Urothelium cell line (cell line): ENCODE data around the gene CST3.
A peak's percentile ranks its signal among the peaks of the same experiment; 100 is the strongest.
"Not testable (repeated sequence)": the region's sequence is repeated elsewhere in the genome, so short reads cannot be mapped to it uniquely, and the experiment has no call there.

ENCODE experiments used
- DNase-seq: peaks from one replicate; pipeline ENCODE4 v3.0.0; 2011; ENCODE audit warnings: low spot score, mixed read lengths
- FAIRE-seq: peaks from 2 replicates; lab custom pipeline; 2011; peaks lifted over from hg19 to GRCh38; lab: Jason Lieb, UNC

CST3 gene

GRCh38 chr20:23629542-23630391 lies 8.0 kb downstream of the CST3 start:
- no peak for DNase-seq
- FAIRE-seq = no peak

GRCh38 chr20:23629017-23629541 lies 8.7 kb downstream of the CST3 start:
- FAIRE-seq (no peak), DNase-seq (peak; percentile 81)

GRCh38 chr20:23628402-23629016 lies 9.2 kb downstream of the CST3 start:
- no peak for DNase-seq
- no peak for FAIRE-seq

DNA sequence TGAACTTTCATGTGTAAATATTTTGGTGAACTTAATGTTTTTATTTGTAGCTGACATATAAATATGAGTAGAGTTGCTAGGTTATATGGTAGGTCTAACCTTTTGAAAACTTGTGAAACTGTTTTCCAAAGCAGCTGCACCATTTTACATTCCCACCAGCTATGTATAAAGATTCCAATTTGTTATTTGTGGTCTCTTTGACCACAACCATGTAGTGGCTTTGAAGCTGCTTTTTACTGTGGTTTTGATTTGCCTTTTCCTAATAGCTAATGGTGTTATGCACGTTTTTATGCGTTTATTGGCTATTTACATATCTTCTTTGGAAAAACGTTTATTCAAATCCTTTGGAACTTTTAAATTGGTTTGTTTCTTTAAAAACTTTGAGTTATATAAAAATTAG lies 10.3 kb downstream of the CST3 start:
- FAIRE-seq (no peak), DNase-seq (no peak)

- FAIRE-seq = no peak
These were observed 11.6 kb downstream of the CST3 start for GRCh38 chr20:23626040-23626620.

DNA sequence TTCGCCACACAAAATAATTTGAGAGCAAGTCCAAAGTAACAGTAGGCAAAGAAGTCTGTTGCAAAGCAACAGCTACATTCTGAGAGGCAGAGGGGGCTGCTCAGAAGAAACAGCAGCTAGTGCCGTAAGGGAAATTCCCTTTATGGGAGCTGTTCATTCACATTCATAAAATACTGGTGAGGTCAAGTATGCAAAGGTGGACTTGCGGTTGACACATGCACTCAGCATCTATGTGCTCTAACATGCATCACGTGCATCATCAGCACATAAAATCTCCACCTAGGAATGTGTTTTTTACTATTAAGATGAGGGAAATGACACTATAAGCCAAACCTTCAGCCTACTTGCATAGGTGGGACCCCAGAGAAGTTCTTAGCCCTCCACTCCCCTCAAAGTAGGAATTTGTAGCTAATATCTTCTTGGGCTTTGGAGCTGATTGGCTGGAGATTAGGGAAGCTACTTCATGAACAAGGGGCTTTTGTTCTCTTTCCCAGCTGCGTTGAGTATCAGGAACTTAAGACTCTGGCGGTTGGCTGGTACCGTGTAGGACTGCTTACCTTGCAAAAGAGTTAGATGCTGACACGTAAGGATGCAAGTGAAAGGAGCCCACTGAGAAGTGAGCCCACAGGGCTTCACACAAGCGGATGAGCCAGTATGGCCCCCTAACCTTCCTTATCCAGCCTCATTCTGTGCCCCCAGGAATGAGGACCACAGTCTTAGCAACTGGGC lies 12.4 kb downstream of the CST3 start:
- DNase-seq = no peak
- no peak for FAIRE-seq

More at GRCh38 chr20:23626040-23626620, 11.6 kb downstream of the CST3 start:
- DNase-seq = no peak

GRCh38 chr20:23624324-23624691 lies 13.4 kb downstream of the CST3 start:
- FAIRE-seq (no peak), DNase-seq (no peak)

DNA sequence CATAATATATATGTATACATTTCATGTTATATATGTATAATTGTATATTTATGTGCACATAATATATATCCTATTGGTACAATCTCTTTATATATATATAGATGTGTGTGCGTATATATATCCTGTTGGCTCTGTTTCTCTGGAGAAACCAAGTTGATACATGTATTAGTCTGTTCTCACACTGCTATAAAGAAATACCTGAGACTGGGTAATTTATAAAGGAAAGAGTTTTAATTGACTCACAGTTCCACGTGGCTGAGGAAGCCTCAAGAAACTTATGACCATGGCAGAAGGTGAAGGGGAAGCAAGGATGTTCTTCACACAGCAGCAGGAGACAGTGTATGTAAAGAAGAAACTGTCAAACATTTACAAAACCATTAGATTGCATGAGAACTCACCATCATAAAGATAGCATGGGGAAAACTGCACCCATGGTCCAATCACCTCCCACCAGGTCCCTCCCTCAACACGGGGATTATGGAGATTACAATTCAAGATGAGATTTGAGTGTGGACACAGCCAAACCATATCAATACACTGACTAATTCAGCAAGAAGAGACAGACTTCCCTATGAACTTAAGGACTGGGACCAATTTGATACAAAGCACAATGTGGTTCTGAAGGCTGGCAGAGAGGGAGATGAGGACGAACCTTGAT lies 14.0 kb downstream of the CST3 start:
- DNase-seq (no peak), FAIRE-seq (no peak)

- FAIRE-seq (no peak), DNase-seq (peak; percentile 91)
These were observed 14.9 kb downstream of the CST3 start for GRCh38 chr20:23622839-23623343.

DNA sequence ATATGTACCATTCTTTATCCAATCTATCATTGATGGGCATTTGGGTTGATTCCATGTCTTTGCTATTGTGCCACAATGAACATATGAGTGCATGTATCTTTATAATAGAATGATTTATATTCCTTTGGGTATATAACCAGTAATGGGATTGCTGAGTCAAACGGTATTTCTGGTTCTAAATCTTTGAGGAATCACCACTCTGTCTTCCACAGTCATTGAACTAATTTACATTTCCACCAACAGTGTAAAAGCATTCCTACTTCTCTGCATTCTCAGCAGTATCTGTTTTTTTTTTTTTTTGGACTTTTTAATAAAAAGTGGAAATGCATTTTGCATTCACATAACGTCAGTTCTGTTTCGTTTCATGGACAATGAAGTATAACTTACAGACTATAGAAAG lies 15.4 kb downstream of the CST3 start:
- FAIRE-seq, DNase-seq: not testable (repeated sequence)

GRCh38 chr20:23620670-23621386 lies 16.9 kb downstream of the CST3 start:
- DNase-seq, FAIRE-seq: not testable (repeated sequence)

- DNase-seq (no peak), FAIRE-seq (no peak)
These were observed 23.6 kb downstream of the CST3 start for GRCh38 chr20:23614163-23614562.

GRCh38 chr20:23613676-23614075 lies 24.1 kb downstream of the CST3 start:
- DNase-seq (no peak), FAIRE-seq (no peak)

- FAIRE-seq = no peak
- no peak for DNase-seq
These were observed 25.4 kb downstream of the CST3 start for GRCh38 chr20:23612396-23612795.

DNA sequence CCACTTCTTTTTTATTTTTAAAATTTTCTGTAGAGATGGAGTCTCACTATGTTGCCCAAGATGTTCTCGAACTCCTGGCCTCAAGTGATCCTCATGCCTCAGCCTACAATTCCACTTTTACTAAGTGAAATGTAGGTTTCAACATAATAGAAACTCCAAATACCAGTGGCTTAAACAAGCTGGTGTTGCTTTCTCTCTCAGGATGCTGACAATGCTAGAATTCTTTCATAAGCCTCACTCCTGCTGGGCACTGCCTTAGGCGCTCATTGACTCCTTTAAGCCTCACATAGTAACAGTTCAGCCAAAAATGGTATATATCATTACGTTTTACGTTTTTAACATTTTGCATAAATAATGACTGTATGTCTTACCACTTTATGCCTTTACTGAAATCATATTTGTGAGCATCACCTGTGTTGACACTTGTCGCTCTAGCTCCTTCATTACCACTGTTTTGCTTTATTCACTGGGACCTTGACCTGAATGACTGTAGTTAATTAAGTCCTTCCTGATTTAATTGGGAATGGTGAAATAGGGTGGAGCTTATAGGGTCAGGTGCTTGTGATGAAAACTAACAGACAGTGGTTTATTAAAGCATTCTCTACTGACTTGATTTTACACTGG lies 28.2 kb downstream of the CST3 start:
- DNase-seq = no peak

GRCh38 chr20:23608251-23608846 lies 29.4 kb downstream of the CST3 start:
- DNase-seq (no peak), FAIRE-seq (no peak)

More for the DNA sequence above, 28.2 kb downstream of the CST3 start:
- FAIRE-seq = no peak

DNA sequence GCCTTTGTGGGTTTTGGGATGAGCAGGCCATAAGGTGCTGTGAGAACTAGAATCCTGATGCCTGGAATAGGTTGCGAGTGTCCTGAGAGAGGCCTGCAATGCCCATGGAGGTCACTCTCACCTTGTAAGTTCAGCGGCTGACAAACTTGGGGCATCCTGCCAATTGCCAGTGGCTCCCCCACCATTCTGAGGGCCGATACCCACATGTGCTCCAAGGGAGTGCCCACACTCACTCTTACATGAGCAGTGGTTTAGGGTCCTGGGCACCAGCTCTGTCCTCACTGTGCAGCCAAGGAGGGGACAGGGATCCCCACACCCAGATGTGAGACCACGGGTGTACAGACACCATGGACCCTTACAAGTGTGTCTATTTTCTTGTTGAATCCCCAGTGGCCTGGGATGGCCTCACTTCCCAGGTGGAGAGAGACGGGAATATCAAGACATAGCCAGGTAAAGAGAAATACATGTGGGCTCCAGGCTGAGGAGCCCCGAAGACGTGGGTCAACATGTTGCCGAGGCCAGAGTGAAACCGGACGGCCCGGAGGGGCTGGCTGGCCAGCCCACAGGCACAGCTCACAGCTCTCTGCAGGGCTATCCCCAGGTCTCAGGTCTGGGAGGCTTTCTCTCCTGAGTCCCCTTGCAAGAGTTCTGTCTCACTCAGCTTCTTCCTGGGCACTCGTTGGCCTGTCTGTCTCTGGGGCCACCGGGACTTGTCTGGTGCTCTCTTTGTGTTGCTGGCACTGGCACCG lies 30.1 kb downstream of the CST3 start:
- DNase-seq (no peak), FAIRE-seq (no peak)

GRCh38 chr20:23606652-23607049 lies 31.1 kb downstream of the CST3 start:
- peak; percentile 86 for DNase-seq

More at GRCh38 chr20:23606652-23607049, 31.1 kb downstream of the CST3 start:
- FAIRE-seq = no peak
